ENCODE data around the gene GJC1. TPM values are rescaled to one million over a fixed set of nuclear protein-coding genes. Genes with fewer than 3 reads are reported as not detected.

Gene GJC1
- total and polyA plus RNA-seq, 9 of the 15 experiments (the other 6 are each of a cell fraction or from before 2014, with no cell fraction given): 0.04 to 1.4 (median 0.18) TPM; not detected in 1

DNA sequence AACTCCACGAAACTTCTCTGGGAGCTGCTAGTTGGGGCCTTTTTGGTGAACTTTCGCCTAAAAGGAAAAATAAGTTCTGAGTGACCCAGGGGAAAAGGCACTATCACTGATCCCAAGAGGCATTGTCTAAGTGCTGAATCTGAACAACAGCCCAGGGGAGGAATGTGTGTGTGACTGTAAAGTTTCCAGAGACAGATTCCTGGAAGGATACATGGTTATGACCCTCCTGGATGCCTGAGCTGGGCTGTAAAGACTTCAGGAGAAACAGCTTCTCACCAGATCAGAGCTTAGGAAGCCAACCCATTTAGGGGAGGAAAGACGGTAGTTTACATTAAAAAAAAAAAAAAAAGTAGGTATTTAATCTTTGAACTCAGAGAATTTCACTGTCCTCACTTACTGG lies 37.8 kb upstream of the GJC1 start:
- Histone ChIP-seq H3K9me1 (ENCODE audit: control insufficient read depth, insufficient read depth, low read length) (no peaks in the 10 kb centered on the region), H3K36me3 (ENCODE audit: control insufficient read depth, insufficient read depth, low read length) (peaks cover 89% of the 10 kb centered on the region)
- TF ChIP-seq ZNF133 (CRISPR knock-in tag; IDR thresholded peaks at IDR 0.05) (no peak), MCM3 (IDR thresholded peaks at IDR 0.05) (no peak), SIN3A (IDR thresholded peaks at IDR 0.05; ENCODE audit: borderline replicate concordance in 2 of 2, control insufficient read depth in 1 of 2, low read depth in 2 of 2, low read length in 2 of 2) (no peak), ZNF175 (CRISPR knock-in tag; IDR thresholded peaks at IDR 0.05; ENCODE audit: low read depth) (no peak), SMAD1 (IDR thresholded peaks at IDR 0.05; ENCODE audit: low read depth, low read length, partially characterized antibody) (no peak), ZNF280A (IDR thresholded peaks at IDR 0.05; ENCODE audit: low read depth, partially characterized antibody) (no peak), CCAR2 (IDR thresholded peaks at IDR 0.05; ENCODE audit: low read depth, low read length) (no peak), ZNF384 (IDR thresholded peaks at IDR 0.05; ENCODE audit: low read depth, low read length) (no peak), ETV6 (IDR thresholded peaks at IDR 0.05; ENCODE audit: borderline replicate concordance in 1 of 2, low read depth in 2 of 2, low read length in 1 of 2) (no peak), ETV6 (CRISPR knock-in tag; IDR thresholded peaks at IDR 0.05; ENCODE audit: borderline replicate concordance) (no peak), ZNF282 (CRISPR knock-in tag; IDR thresholded peaks at IDR 0.05) (no peak), ATF7 (IDR thresholded peaks at IDR 0.05) (no peak), FOXM1 (IDR thresholded peaks at IDR 0.05; ENCODE audit: low read depth) (no peak), FOXM1 (CRISPR knock-in tag; IDR thresholded peaks at IDR 0.05; ENCODE audit: low read depth) (no peak), PHF20 (IDR thresholded peaks at IDR 0.05; ENCODE audit: partially characterized antibody) (no peak)
- TF ChIP-seq, protein P1, sequence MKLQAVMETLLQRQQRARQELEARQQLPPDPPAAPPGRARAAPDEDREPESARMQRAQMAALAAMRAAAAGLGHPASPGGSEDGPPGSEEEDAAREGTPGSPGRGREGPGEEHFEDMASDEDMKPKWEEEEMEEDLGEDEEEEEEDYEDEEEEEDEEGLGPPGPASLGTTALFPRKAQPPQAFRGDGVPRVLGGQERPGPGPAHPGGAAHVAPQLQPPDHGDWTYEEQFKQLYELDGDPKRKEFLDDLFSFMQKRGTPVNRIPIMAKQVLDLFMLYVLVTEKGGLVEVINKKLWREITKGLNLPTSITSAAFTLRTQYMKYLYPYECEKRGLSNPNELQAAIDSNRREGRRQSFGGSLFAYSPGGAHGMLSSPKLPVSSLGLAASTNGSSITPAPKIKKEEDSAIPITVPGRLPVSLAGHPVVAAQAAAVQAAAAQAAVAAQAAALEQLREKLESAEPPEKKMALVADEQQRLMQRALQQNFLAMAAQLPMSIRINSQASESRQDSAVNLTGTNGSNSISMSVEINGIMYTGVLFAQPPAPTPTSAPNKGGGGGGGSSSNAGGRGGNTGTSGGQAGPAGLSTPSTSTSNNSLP (IDR thresholded peaks at IDR 0.05; ENCODE audit: borderline replicate concordance, low read depth, low read length): no peak
- TF ChIP-seq, protein P2, sequence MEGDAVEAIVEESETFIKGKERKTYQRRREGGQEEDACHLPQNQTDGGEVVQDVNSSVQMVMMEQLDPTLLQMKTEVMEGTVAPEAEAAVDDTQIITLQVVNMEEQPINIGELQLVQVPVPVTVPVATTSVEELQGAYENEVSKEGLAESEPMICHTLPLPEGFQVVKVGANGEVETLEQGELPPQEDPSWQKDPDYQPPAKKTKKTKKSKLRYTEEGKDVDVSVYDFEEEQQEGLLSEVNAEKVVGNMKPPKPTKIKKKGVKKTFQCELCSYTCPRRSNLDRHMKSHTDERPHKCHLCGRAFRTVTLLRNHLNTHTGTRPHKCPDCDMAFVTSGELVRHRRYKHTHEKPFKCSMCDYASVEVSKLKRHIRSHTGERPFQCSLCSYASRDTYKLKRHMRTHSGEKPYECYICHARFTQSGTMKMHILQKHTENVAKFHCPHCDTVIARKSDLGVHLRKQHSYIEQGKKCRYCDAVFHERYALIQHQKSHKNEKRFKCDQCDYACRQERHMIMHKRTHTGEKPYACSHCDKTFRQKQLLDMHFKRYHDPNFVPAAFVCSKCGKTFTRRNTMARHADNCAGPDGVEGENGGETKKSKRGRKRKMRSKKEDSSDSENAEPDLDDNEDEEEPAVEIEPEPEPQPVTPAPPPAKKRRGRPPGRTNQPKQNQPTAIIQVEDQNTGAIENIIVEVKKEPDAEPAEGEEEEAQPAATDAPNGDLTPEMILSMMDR (IDR thresholded peaks at IDR 0.05 in 2 of 3, conservative IDR thresholded peaks at IDR 0.05 in 1 of 3; ENCODE audit: insufficient read depth in 2 of 3, low read depth in 1 of 3, low read length in 3 of 3): no peak

More for the DNA sequence above, 37.8 kb upstream of the GJC1 start:
- ChIA-PET POLR2A (interaction anchor here (0.7 to 2.4 kb wide), 2 partner anchors 11 to 17 kb away, joined by 4 to 7 read pairs; no protein-coding TSS in a partner anchor), CTCF (ENCODE audit: low intra/inter-chr PET ratio) (no interaction called here)
- intact Hi-C loops (cut with micrococcal nuclease) (no loop called here), in situ Hi-C loops (cut with MboI) (loop anchor here (5.0 kb wide), 1 partner anchor 86 kb away; no protein-coding TSS in a partner anchor)
- no peak for ATAC-seq
- no peaks in the 10 kb centered on the region for H3K79me2 ChIP-seq (ENCODE audit: control insufficient read depth, insufficient read depth, low read length)
- BruUV-seq (replicated peaks): no TSS peak
- DNase-seq (ENCODE audit: extremely low read depth in 1 of 4, low spot score in 3 of 4): no peak
- H4K20me1 ChIP-seq (replicated peaks; ENCODE audit: control insufficient read depth, insufficient read depth, low read length): peaks cover 4% of the 10 kb centered on the region; the same call in 1 of the 2 replicates
- no peak overlapping the region for H3K27ac ChIP-seq (ENCODE audit: extremely low read depth, low read depth, low read length)
- H3K4me3 ChIP-seq: no peak overlapping the region
- no peaks in the 10 kb centered on the region for H3K27me3 ChIP-seq (ENCODE audit: control insufficient read depth in 2 of 2, insufficient read depth in 2 of 2, low read length in 2 of 2)
- no peaks in the 10 kb centered on the region for H3K9me3 ChIP-seq (replicated peaks; ENCODE audit: control insufficient read depth, insufficient read depth, low read depth, low read length)
- no peak for FAIRE-seq
- H3K4me2 ChIP-seq (ENCODE audit: insufficient read depth, low read length): no peak overlapping the region
- H2AFZ ChIP-seq (ENCODE audit: low read depth, low read length): no peak overlapping the region
- 83% methylated on average over 3 of the region's 3 CpGs for WGBS (ENCODE audit: insufficient coverage, low coverage, missing lambda C conversion rate)
- H3K9ac ChIP-seq (ENCODE audit: insufficient read depth in 1 of 2, low read depth in 2 of 2, low read length in 2 of 2): no peak overlapping the region
- no peaks in the 10 kb centered on the region for H3K4me1 ChIP-seq (replicated peaks in 1 of 2; ENCODE audit: control insufficient read depth in 2 of 2, insufficient read depth in 2 of 2, low read length in 2 of 2)
